Ascending aorta (tissue), 2 donors: ENCODE results near the gene CTNND2. TPM values are rescaled to one million over a fixed set of nuclear protein-coding genes. Genes with fewer than 3 reads are reported as not detected.
"Not testable (repeated sequence)": the region's sequence is repeated elsewhere in the genome, so short reads cannot be mapped to it uniquely, and the experiment has no call there.

Experiments
- DNase-seq, 2 donors: peaks; one replicate each; pipeline ENCODE4 v3.0.0-alpha.2; 2019; ENCODE audit warnings: low spot score in 2 of 2
- H3K27ac ChIP-seq, 2 donors: fragments of 200-600 bp; sonication (generic); one replicate each; pipeline ENCODE4 v1.5.1; 2016 to 2017; ENCODE audit warnings: mild to moderate bottlenecking in 1 of 2
- H3K27me3 ChIP-seq: fragments of 200-600 bp; sonication (generic); one replicate; pipeline ENCODE4 v1.5.1; 2017
- H3K36me3 ChIP-seq, 2 donors: fragments of 200-600 bp; sonication (generic); one replicate each; pipeline ENCODE4 v1.5.1; 2016
- H3K4me1 ChIP-seq, 2 donors: fragments of 200-600 bp; sonication (generic); one replicate each; pipeline ENCODE4 v1.5.1; 2016 to 2017; ENCODE audit warnings: mild to moderate bottlenecking in 1 of 2
- H3K4me3 ChIP-seq, 2 donors: fragments of 200-600 bp; sonication (generic); one replicate each; pipeline ENCODE4 v1.5.1; 2016 to 2017; ENCODE audit warnings: mild to moderate bottlenecking in 1 of 2
- H3K9me3 ChIP-seq, 2 donors: fragments of 200-600 bp; sonication (generic); one replicate each; pipeline ENCODE4 v1.5.1; 2016
- intact Hi-C: fragments of 100-400 bp; cut with DNase I; formaldehyde crosslinking; loops from one replicate; pipeline ENCODE4 v1.15.1; 2023
- total RNA-seq: library from RNA; depleted of rRNA; stranded (reverse); fragments of >200 nt; gene quantifications from one replicate; pipeline ENCODE4 v1.1.0, GENCODE V29; 2016
- TF ChIP-seq, protein P1 (sequence below), 3 experiments: fragments of 200-600 bp in 2 of 3; fragments of 450-650 bp in 1 of 3; sonication (generic) in 2 of 3; IDR thresholded peaks; one replicate each; pipeline ENCODE4 v1.5.1; 2016 to 2019; ENCODE audit warnings: antibody characterized with exemption in 3 of 3, mild to moderate bottlenecking in 1 of 3, moderate library complexity in 1 of 3

The CTNND2 gene
- total RNA-seq, 1 donor from 2014 or later = 0.11 TPM

DNA sequence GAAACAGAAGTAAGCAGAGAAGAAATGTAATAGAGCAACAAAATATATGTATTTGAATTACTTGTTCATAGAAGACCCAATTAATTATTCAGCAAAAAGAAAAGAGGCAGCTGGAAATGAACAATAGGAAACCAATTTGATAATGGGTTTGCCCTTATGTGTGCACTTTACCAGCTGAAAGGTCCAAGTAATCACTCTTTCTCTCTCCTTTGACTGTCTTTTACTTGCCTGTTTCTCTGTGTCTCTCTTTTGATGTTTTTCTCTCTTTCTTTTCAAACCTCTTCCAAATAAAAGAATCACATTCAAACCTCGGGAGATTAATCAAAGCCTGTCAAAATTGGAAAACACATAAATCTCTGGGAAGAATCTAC lies 51.5 kb downstream of the CTNND2 start:
- H3K4me3 ChIP-seq = no peak overlapping the region
- H3K27me3 ChIP-seq = no peaks in the 10 kb centered on the region
- no peaks in the 10 kb centered on the region for H3K36me3 ChIP-seq
- intact Hi-C loops = no loop called here
- H3K9me3 ChIP-seq = no peaks in the 10 kb centered on the region
- TF ChIP-seq, protein P1, sequence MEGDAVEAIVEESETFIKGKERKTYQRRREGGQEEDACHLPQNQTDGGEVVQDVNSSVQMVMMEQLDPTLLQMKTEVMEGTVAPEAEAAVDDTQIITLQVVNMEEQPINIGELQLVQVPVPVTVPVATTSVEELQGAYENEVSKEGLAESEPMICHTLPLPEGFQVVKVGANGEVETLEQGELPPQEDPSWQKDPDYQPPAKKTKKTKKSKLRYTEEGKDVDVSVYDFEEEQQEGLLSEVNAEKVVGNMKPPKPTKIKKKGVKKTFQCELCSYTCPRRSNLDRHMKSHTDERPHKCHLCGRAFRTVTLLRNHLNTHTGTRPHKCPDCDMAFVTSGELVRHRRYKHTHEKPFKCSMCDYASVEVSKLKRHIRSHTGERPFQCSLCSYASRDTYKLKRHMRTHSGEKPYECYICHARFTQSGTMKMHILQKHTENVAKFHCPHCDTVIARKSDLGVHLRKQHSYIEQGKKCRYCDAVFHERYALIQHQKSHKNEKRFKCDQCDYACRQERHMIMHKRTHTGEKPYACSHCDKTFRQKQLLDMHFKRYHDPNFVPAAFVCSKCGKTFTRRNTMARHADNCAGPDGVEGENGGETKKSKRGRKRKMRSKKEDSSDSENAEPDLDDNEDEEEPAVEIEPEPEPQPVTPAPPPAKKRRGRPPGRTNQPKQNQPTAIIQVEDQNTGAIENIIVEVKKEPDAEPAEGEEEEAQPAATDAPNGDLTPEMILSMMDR (IDR thresholded peaks at IDR 0.05) = no peak
- H3K27ac ChIP-seq = no peak overlapping the region
- H3K4me1 ChIP-seq = no peaks in the 10 kb centered on the region
- DNase-seq = no peak

DNA sequence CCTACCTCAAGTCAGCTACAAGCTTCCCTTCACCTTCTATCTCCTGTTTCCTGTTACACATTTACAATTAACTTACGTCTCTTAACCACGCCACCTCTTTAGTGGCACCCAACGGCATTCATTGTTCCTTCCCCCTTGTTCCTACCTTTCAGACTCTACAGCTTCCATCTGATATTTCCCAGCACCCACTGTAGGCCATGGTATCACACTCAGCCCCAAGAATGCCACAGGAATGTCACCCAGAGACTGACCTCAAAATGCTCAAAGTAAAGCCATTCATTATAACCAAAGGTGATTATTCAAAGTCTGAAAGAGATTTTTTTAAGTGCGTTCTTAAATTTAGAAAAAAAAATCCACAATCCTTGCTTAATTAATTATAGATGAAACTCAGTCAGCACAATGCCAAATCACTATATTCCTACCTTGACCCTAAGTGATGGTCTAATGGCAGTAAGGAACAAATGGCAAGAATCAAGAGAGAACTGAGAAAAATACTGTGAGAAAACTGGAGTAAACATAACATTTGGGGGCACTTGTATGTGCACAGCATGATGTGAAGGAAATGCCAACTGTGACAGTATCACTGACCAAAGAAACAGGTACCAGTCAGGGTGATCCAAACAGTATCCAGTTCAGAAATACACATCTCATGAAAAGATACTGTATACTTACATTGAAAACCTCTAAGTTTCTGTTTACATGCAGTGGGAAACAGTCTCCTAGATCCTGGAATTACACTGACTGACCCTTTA lies 52.1 kb downstream of the CTNND2 start:
- no peaks in the 10 kb centered on the region for H3K9me3 ChIP-seq
- no peaks in the 10 kb centered on the region for H3K27me3 ChIP-seq
- intact Hi-C loops = no loop called here
- no peak for DNase-seq
- H3K27ac ChIP-seq = no peak overlapping the region
- no peaks in the 10 kb centered on the region for H3K4me1 ChIP-seq
- H3K36me3 ChIP-seq = no peaks in the 10 kb centered on the region
- no peak overlapping the region for H3K4me3 ChIP-seq
- TF ChIP-seq, protein P1 (IDR thresholded peaks at IDR 0.05) = no peak

DNA sequence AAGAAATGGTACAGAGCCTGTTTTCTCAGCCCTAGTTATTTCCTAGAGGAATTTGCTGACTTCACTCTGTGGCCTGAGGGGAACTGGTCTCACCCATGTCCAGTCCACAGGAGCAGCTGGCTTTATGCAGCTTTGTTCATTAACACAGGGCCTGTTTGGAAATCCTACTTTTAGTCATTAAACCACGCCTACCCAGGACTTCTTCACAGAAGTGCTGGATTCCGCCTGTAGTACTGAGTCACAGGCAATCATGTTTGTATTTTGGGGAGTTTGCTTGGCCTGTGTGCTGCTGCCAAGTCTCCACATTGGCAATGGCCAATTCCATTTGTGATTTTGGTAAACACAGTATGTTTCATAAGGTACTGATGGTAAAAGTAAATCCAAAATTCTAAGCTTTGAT lies 52.8 kb downstream of the CTNND2 start:
- H3K9me3 ChIP-seq = no peaks in the 10 kb centered on the region
- intact Hi-C loops = no loop called here
- no peak for DNase-seq
- H3K4me1 ChIP-seq = no peaks in the 10 kb centered on the region
- no peak overlapping the region for H3K27ac ChIP-seq
- H3K4me3 ChIP-seq = no peak overlapping the region
- H3K36me3 ChIP-seq = no peaks in the 10 kb centered on the region
- H3K27me3 ChIP-seq = no peaks in the 10 kb centered on the region
- TF ChIP-seq, protein P1 (IDR thresholded peaks at IDR 0.05) = no peak

DNA sequence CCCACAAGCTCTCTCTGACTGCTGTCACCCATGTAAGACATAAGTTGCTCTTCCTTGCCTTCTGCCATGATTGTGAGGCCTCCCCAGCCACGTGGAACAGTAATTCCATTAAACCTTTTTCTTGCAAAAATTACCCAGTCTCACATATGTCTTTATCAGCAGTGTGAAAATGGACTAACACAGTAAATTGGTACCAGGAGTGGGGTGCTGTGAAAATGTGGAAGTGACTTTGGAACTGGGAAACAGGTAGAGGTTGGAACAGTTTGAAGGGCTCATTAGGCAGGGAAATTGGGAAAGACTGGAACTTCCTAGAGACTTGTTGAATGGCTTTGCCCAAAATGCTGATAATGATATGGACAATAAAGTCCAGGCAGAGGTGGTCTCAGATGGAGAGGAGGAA lies 75.7 kb downstream of the CTNND2 start:
- H3K9me3 ChIP-seq, H3K36me3 ChIP-seq, H3K4me3 ChIP-seq, DNase-seq, H3K4me1 ChIP-seq, H3K27ac ChIP-seq, H3K27me3 ChIP-seq, intact Hi-C loops: not testable (repeated sequence)

DNA sequence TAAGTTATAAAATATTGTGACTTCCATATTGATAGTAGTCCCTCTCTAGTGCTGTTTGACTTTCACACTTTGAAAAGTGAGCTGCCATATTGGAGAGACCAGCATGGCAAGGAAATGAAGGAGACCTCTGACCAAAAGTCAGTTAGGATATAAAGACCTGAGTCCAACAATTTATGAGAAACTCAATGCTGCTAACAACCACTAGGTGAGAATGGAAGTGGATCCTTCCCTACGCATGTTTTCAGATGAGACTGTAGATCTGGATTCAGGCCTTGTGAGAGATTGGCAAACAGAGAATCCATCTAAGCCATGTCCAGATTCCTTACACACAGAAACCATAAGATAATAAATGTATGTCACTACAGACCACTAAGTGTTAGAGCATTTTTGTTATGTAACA lies 81.6 kb downstream of the CTNND2 start:
- Histone ChIP-seq H3K36me3 (no peaks in the 10 kb centered on the region), H3K27me3 (no peaks in the 10 kb centered on the region), H3K4me1 (no peaks in the 10 kb centered on the region), H3K4me3 (no peak overlapping the region), H3K27ac (no peak overlapping the region), H3K9me3 (no peaks in the 10 kb centered on the region)
- no peak for DNase-seq
- intact Hi-C loops = no loop called here
- TF ChIP-seq, protein P1 (IDR thresholded peaks at IDR 0.05) = no peak

DNA sequence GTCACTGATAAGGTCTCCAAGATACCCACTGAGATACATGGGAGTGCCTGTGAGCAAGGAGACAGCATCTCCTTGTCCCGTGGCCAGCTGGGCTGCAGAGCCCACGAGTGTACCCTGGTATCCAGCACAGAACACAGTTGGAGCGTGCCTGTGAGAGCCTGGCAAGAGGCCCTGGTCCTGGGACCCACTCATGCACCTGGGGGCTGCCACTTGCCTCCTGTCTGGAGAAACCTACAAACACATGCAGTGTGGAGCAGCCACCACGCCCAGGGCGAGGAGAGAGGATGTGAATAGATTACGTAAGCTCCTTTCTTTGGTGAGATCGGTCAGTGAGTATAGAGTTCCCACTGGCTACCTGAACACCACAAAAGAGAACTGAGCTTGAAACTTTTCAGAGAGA lies 88.3 kb downstream of the CTNND2 start:
- no peak for DNase-seq
- intact Hi-C loops = no loop called here
- no peak overlapping the region for H3K27ac ChIP-seq
- no peak overlapping the region for H3K4me3 ChIP-seq
- no peaks in the 10 kb centered on the region for H3K9me3 ChIP-seq
- H3K27me3 ChIP-seq = no peaks in the 10 kb centered on the region
- TF ChIP-seq, protein P1 (IDR thresholded peaks at IDR 0.05) = no peak
- H3K36me3 ChIP-seq = no peaks in the 10 kb centered on the region
- H3K4me1 ChIP-seq = no peaks in the 10 kb centered on the region
